HG03342 (cell line): ENCODE measurements around the gene GRK6.

Experiments
- ATAC-seq: cut with Tn5 transposase; IDR thresholded peaks from one replicate; pipeline ENCODE4 v1.9.1; 2021; ENCODE audit warnings: mild to moderate bottlenecking, moderate library complexity; ENCODE audit not compliant: unreplicated experiment

Gene GRK6

GRCh38 chr5:177425196-177425800 is 1.2 kb upstream of the GRK6 start:
- ATAC-seq: no peak

DNA sequence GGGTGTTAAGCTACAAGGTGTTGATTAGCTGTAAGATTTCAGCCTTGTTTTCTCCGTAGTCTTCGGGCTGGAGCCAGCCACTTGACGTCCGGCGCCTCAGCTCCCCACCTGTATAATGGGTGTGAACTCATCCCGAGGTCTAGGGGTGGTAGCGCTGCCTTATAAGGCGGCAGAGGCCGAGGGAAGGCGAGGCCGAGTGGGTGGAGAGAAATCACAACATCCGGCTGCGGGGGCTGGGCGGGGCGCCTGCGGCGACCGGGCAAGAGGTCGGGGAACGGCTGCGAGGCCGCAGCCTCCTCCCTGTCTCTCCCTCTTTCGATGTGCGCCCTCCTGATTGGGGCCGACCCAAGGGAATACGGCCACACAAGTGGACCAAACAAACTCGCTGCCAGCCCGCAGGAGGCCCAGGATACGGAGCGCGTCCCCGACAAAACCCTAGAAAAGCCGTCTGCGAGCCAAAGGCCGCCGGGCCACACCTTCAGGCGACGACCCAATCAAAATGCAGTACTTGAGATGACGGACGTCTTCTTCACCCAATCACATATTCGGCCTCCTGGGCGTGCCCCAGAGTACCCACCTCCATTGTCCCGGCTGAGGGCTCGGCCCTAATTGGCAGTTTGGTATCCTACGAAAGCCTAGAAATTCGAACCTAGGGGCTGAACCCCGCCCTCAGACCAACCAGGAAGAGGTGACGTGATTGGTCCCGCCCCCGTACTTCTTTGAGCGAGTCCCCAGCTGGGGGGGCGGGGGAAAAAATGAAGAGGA is 493 bp upstream of the GRK6 start:
- ATAC-seq: peak; percentile 84

GRCh38 chr5:177427211-177427822 is 841 bp downstream of the GRK6 start:
- no peak for ATAC-seq

GRCh38 chr5:177427919-177428573 is 1.6 kb downstream of the GRK6 start:
- ATAC-seq: no peak

DNA sequence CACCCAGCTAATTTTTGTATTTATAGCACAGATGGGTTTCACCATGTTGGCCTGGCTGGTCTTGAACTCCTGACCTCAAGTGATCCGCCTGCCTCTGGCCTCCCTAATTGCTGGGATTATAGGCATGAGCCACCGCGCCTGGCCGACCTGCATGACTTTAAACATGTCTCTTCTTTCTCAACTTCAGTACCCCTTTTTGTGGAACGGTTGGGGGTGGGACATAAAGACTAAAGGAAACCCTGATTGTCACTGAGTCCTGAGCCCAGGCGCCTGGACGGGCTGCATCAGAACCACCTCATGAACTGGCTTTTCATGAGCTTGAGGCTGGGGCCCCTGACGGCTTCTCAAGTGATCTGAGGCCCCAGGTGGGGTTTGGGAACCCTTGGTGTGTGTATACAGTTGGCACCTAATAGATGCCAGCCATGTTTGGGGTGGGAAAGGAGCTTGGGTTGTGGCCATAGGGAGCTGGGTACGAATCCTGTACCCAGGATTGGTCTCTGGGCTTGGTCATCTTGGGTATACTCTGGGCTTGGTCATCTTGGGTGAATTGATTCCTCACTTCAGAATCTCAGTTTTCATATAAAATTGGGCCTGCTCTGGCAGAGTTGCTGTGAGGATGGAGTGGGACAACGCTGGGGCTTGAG is 2.2 kb downstream of the GRK6 start:
- no peak for ATAC-seq

- ATAC-seq: no peak
These were observed 3.0 kb downstream of the GRK6 start for GRCh38 chr5:177429248-177430040.

DNA sequence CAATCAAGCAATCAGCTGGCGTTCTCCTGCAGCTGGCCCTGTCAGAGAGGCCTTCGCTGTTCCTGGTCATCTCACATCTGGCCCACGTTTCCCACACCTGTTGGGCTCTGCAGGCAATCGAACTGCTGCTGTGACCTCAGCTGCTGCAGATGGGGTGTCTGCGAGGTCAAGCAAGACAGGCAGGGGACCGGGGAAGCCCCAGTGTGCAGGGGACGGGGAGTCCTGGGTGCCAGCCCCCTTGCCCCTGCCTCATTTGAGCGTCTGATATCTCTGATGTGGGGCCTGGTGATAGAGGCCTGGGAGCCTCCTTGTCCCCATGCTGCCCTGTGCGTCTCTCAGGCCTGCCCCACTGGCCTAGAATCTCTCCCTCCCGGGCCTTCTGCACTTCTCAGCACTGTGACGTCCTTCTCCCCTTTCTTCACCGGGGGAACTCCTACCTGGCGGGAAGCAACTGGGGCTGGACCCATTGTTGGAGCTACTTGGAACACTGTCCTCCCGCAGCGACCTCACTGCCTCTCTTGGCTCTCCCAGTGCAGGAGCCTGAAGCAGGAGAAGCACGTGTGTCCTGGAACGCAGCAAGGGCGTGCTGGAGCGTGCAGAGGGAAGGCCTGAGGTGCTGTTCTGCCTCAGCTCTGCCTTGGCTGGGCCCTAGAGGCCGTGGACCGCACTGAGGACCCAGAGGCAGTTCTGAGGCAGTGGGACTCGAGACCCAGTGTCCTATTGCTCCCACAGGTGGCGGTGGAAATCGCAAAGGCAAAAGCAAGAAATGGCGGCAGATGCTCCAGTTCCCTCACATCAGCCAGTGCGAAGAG is 3.9 kb downstream of the GRK6 start:
- no peak for ATAC-seq

GRCh38 chr5:177430972-177431316 is 4.5 kb downstream of the GRK6 start:
- ATAC-seq: no peak

DNA sequence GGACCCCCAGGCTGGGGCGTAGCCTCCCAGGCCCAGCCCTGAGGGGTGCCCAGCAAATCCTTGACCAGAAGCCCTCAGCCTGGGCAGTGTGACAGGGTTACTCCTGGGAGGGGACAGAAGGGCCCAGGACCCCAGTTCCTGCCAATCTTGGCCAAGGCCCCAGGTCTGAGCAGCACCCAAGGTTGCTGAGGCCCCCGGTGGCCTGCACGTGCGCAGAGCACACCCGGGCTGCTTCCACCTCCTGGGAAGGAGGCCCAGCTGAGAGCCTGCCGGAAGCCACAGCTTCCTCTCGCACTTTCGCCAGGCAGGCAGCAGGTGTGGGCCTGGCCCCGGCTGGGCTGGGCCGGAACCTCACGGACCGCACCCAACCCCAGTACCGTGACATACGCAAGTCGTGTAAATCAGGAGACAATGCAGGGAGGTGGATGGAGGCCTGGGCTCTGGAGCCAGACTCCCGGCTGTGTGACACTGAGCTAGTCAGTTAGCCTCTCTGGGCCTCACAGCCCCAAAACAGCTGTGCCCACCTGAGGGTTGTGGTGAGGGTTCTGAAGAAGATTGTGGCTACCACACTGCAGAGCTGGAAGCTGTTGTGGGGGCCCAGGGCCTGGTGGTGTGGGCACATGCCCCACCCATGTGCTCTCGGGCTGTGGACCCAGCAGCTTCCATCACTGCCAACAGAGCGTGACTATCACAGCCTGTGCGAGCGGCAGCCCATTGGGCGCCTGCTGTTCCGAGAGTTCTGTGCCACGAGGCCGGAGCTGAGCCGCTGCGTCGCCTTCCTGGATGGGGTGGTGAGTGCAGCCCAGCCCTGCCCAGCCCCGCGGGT is 5.1 kb downstream of the GRK6 start:
- peak; percentile 44 for ATAC-seq

GRCh38 chr5:177432143-177432838 is 5.8 kb downstream of the GRK6 start:
- ATAC-seq: no peak

DNA sequence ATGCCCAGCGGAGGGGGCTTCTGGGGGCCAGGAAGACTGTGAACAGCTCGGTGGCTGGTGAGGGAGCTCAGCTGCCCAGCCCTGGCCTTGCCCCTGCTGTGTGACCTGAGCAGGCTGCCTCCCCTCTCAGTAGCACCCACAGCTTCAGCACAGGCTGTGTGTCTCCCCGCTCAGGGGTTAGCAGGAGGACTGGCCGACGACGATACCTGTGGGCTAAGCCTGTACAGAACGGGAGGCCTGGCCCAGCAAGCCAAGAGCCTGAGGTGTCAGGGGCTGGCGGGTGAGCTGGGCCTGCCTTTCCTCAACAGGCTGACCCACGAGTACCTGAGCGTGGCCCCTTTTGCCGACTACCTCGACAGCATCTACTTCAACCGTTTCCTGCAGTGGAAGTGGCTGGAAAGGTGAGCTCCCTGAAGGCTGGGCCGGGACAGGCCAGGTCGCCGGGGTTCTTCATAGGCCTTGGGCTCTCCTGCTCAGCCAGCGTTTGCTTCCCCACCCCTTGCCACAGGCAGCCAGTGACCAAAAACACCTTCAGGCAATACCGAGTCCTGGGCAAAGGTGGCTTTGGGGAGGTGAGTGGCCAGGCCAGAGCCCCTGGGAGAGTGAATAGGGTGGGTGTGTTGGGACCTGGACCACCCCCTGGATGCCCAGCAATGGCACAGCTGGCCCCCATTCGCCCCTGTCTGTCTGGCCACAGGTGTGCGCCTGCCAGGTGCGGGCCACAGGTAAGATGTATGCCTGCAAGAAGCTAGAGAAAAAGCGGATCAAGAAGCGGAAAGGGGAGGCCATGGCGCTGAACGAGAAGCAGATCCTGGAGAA is 6.6 kb downstream of the GRK6 start:
- ATAC-seq: no peak

GRCh38 chr5:177433658-177434217 is 7.3 kb downstream of the GRK6 start:
- ATAC-seq: no peak

- no peak for ATAC-seq
These were observed 8.0 kb downstream of the GRK6 start for GRCh38 chr5:177434437-177434836.

DNA sequence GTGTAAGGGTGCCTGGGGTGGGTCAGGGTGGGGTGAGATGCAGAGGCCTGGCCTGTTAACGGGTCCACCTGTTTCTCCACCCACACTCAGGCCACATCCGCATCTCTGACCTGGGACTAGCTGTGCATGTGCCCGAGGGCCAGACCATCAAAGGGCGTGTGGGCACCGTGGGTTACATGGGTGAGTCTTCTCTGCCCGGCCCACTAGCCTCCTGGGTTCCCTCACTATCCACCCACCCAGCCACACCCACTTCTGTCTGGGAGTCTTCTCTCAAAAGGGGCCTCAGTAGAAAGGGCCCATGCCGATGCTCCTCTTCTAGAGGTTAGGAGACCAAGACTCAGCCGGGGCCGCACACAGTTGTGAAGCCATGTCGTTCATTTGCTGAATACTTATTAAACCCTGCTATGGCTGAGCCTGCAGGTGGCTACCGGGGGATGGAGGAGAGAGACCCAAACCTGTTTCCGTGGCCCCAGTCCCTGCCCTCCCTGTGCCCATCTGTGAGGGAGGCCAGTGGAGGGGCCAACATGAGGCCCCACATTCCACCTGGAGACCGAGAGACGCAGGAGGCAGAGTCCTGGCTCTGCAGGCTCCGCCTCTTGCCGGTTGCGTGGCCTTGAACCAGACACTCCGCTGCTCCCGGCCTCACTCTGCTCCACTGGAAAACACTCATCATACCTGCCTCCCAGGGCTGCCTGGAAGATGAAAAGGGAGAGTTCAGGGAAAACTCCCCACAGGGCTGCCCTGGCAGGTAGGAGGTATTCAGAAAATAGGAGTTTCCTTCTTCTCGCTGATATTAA is 8.7 kb downstream of the GRK6 start:
- ATAC-seq: no peak

- ATAC-seq: no peak
These were observed 9.5 kb downstream of the GRK6 start for GRCh38 chr5:177435847-177436536.

DNA sequence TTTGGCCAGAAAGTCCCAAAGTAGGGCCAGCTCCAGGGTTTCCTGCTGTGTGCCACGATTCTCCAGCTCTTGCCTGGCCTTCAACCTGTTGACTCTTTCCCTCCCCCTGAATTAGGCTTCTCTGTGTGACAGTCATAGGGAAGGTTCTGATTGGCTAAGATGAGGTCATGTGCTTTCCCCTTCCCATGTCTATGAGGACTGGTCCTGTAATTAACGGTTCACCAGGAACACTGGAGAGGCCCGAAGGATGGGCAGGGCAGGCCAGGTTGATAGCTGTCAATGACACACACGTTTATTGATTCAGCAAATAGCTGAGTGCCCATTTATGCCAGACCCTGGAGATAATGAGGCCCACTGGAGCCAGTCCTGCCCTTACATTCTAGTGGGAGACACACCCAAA is 11.1 kb downstream of the GRK6 start:
- ATAC-seq: no peak
